Natural killer cell (primary cell): Measurements from ENCODE around the gene DOCK4. TPM values are rescaled to one million over a fixed set of nuclear protein-coding genes. Genes with fewer than 3 reads are reported as not detected.

Experiments used
- ATAC-seq, 3 donors: fragments of 150-1000 bp in 2 of 3; fragments of 200-7000 bp in 1 of 3; cut with Tn5 transposase; 1 replicate in 1 of 3; 2 replicates in 2 of 3; pipeline ENCODE4 v1.10.0; 2021; ENCODE audit warnings: mild to moderate bottlenecking in 2 of 3, moderate library complexity in 2 of 3
- DNase-seq, 2 donors: peaks; one replicate each; pipeline versions ENCODE4 v3.0.0 to v3.0.0-alpha.2; 2013 to 2021; ENCODE audit warnings: mixed read lengths in 1 of 2
- H3K27ac ChIP-seq: one replicate; pipeline ENCODE4 v1.5.1; 2013; ENCODE audit warnings: mild to moderate bottlenecking, low read length
- H3K27me3 ChIP-seq: one replicate; pipeline ENCODE4 v1.6.1; 2013; ENCODE audit warnings: low read length; ENCODE audit not compliant: control insufficient read depth, insufficient read depth
- H3K36me3 ChIP-seq: one replicate; pipeline ENCODE4 v1.6.1; 2013; ENCODE audit warnings: low read length; ENCODE audit not compliant: control insufficient read depth, insufficient read depth
- H3K4me1 ChIP-seq: one replicate; pipeline ENCODE4 v1.6.1; 2013; ENCODE audit warnings: low read length; ENCODE audit not compliant: control insufficient read depth, insufficient read depth
- H3K4me3 ChIP-seq: one replicate; pipeline ENCODE4 v1.5.1; 2013; ENCODE audit warnings: low read length
- H3K9me3 ChIP-seq: one replicate; pipeline ENCODE4 v1.6.1; 2013; ENCODE audit warnings: low read length; ENCODE audit not compliant: control insufficient read depth, insufficient read depth
- H3K27ac Mint-ChIP-seq, 2 donors: one replicate each; pipeline ENCODE4 v1.8.0; 2022; ENCODE audit warnings: mild to moderate bottlenecking in 2 of 2, mixed read lengths in 2 of 2, moderate library complexity in 1 of 2
- H3K27me3 Mint-ChIP-seq, 2 donors: one replicate each; pipeline ENCODE4 v1.8.0; 2022; ENCODE audit warnings: low read depth in 2 of 2, mixed read lengths in 2 of 2
- H3K36me3 Mint-ChIP-seq: one replicate; pipeline ENCODE4 v1.8.0; 2022; ENCODE audit warnings: mixed read lengths
- H3K4me1 Mint-ChIP-seq, 2 donors: one replicate each; pipeline ENCODE4 v1.8.0; 2022; ENCODE audit warnings: mixed read lengths in 2 of 2
- H3K4me3 Mint-ChIP-seq: one replicate; pipeline ENCODE4 v1.8.0; 2022; ENCODE audit warnings: mild to moderate bottlenecking, moderate library complexity, mixed read lengths
- H3K9me3 Mint-ChIP-seq, 2 donors: one replicate each; pipeline ENCODE4 v1.8.0; 2022; ENCODE audit warnings: mixed read lengths in 2 of 2
- CTCF ChIP-seq: fragments of 200-600 bp; IDR thresholded peaks from one replicate; pipeline ENCODE4 v1.8.0; 2022; ENCODE audit warnings: antibody characterized with exemption
- WGBS: methylation state at CpG from one replicate; pipeline ENCODE4 v1.1.7; 2013; ENCODE audit warnings: missing lambda C conversion rate; ENCODE audit not compliant: insufficient coverage; 5-methylcytosine and 5-hydroxymethylcytosine counted together
- intact Hi-C: fragments of 100-400 bp; cut with micrococcal nuclease; formaldehyde crosslinking; loops from one replicate; pipeline ENCODE4 v1.14.2; 2022
- total RNA-seq, 4 donors: library from RNA; stranded (reverse); fragments of 120-200 nt in 1 of 4; gene quantifications; one replicate each; pipeline versions ENCODE4 v1.2.3 to v1.2.4, GENCODE V29; 2013 to 2022

DOCK4 gene
- total RNA-seq, 3 donors from 2014 or later (not counting 1 experiment from before 2014, with no cell fraction given), result 0.61 to 2.4 (median 0.89) TPM

GRCh38 chr7:112056409-112056808, 149.8 kb downstream of the DOCK4 start:
- DNase-seq (no peak), ATAC-seq (no peak)
- H3K4me1 Mint-ChIP-seq, result no peaks in the 10 kb centered on the region
- H3K9me3 ChIP-seq, result no peaks in the 10 kb centered on the region
- H3K4me3 ChIP-seq, result no peak overlapping the region
- no peak overlapping the region for H3K27ac ChIP-seq
- H3K27me3 ChIP-seq, result no peaks in the 10 kb centered on the region
- no peak overlapping the region for H3K4me3 Mint-ChIP-seq
- H3K27me3 Mint-ChIP-seq, result no peaks in the 10 kb centered on the region
- TF ChIP-seq CTCF, result no peak
- H3K27ac Mint-ChIP-seq, result no peak overlapping the region
- H3K36me3 ChIP-seq, result no peaks in the 10 kb centered on the region
- H3K4me1 ChIP-seq, result no peaks in the 10 kb centered on the region
- no peaks in the 10 kb centered on the region for H3K36me3 Mint-ChIP-seq
- intact Hi-C loops, result no loop called here
- 88% methylated on average over 2 of the region's 2 CpGs for WGBS
- H3K9me3 Mint-ChIP-seq, result no peaks in the 10 kb centered on the region

GRCh38 chr7:112053737-112054069, 152.5 kb downstream of the DOCK4 start:
- H3K4me3 ChIP-seq, result no peak overlapping the region
- Mint-ChIP-seq H3K9me3 (peaks cover 0 to 2% of the 10 kb centered on the region in 2 donors), H3K4me3 (no peak overlapping the region), H3K36me3 (no peaks in the 10 kb centered on the region), H3K27ac (no peak overlapping the region), H3K27me3 (no peaks in the 10 kb centered on the region), H3K4me1 (no peaks in the 10 kb centered on the region)
- H3K9me3 ChIP-seq, result no peaks in the 10 kb centered on the region
- no peak for TF ChIP-seq CTCF
- H3K27ac ChIP-seq, result no peak overlapping the region
- ATAC-seq (no peak), DNase-seq (no peak)
- H3K4me1 ChIP-seq, result no peaks in the 10 kb centered on the region
- WGBS, result 89% methylated on average over 5 of the region's 5 CpGs
- H3K27me3 ChIP-seq, result no peaks in the 10 kb centered on the region
- no peaks in the 10 kb centered on the region for H3K36me3 ChIP-seq
- intact Hi-C loops, result no loop called here

GRCh38 chr7:112052993-112053736, 153.0 kb downstream of the DOCK4 start:
- intact Hi-C loops, result no loop called here
- Mint-ChIP-seq H3K36me3 (no peaks in the 10 kb centered on the region), H3K27ac (no peak overlapping the region), H3K9me3 (peaks cover 0 to 2% of the 10 kb centered on the region in 2 donors), H3K4me3 (no peak overlapping the region), H3K4me1 (no peaks in the 10 kb centered on the region), H3K27me3 (no peaks in the 10 kb centered on the region)
- Histone ChIP-seq H3K9me3 (no peaks in the 10 kb centered on the region), H3K4me1 (no peaks in the 10 kb centered on the region), H3K36me3 (no peaks in the 10 kb centered on the region), H3K27ac (no peak overlapping the region), H3K4me3 (no peak overlapping the region), H3K27me3 (no peaks in the 10 kb centered on the region)
- no peak for TF ChIP-seq CTCF
- 69% methylated on average over 1 of the region's 1 CpG for WGBS
- DNase-seq (no peak), ATAC-seq (no peak)

GRCh38 chr7:112052498-112052897, 153.7 kb downstream of the DOCK4 start:
- Mint-ChIP-seq H3K4me3 (no peak overlapping the region), H3K9me3 (peaks cover 0 to 2% of the 10 kb centered on the region in 2 donors), H3K27ac (no peak overlapping the region), H3K27me3 (no peaks in the 10 kb centered on the region), H3K4me1 (no peaks in the 10 kb centered on the region), H3K36me3 (no peaks in the 10 kb centered on the region)
- Histone ChIP-seq H3K4me1 (no peaks in the 10 kb centered on the region), H3K36me3 (no peaks in the 10 kb centered on the region), H3K27me3 (no peaks in the 10 kb centered on the region), H3K9me3 (no peaks in the 10 kb centered on the region), H3K27ac (no peak overlapping the region), H3K4me3 (no peak overlapping the region)
- intact Hi-C loops, result no loop called here
- WGBS, result 90% methylated on average over 1 of the region's 1 CpG
- TF ChIP-seq CTCF, result no peak
- no peak for DNase-seq
- ATAC-seq, result no peak
